Common myeloid progenitor, CD34-positive (primary cell): ENCODE results near the gene ARMC9.

ENCODE experiments used
- CTCF ChIA-PET: fragments of 350-600 bp; sonication (Branson Sonifier 250); formaldehyde crosslinking; loops from one replicate; lab custom pipeline; 2021; ENCODE audit warnings: antibody characterized with exemption; lab: Charles Lee
- POLR2A ChIA-PET: fragments of 350-600 bp; sonication (Branson Sonifier 250); formaldehyde crosslinking; loops from one replicate; lab custom pipeline; 2021; ENCODE audit warnings: antibody characterized with exemption; lab: Charles Lee
- DNase-seq, 3 donors: peaks; one replicate each; pipeline versions ENCODE4 v3.0.0 to v3.0.0-alpha.2; 2013
- H3K27ac ChIP-seq, 2 experiments: 1 replicate in 1 of 2; 2 replicates in 1 of 2; pipeline ENCODE4 v1.7.0; 2013; ENCODE audit warnings: inconsistent platforms in 2 of 2, low read length in 2 of 2, mild to moderate bottlenecking in 2 of 2, low read depth in 1 of 2, moderate library complexity in 1 of 2; ENCODE audit not compliant: severe bottlenecking in 2 of 2, insufficient read depth in 1 of 2, poor library complexity in 1 of 2
- H3K27me3 ChIP-seq, 5 experiments: replicated peaks in 2 of 5; 1 replicate in 3 of 5; 2 replicates in 2 of 5; pipeline versions ENCODE4 v1.6.1 to v1.7.0; 2013; ENCODE audit warnings: low read length in 4 of 5, mild to moderate bottlenecking in 2 of 5, moderate library complexity in 2 of 5, inconsistent platforms in 1 of 5; ENCODE audit not compliant: insufficient read depth in 5 of 5, control insufficient read depth in 4 of 5
- H3K36me3 ChIP-seq, 4 experiments: 1 replicate in 2 of 4; 2 replicates in 2 of 4; pipeline versions ENCODE4 v1.6.1 to v1.7.0; 2013; ENCODE audit warnings: low read length in 3 of 4, control low read depth in 1 of 4, mild to moderate bottlenecking in 1 of 4; ENCODE audit not compliant: control insufficient read depth in 4 of 4, insufficient read depth in 4 of 4
- H3K4me1 ChIP-seq, 4 experiments: 1 replicate in 3 of 4; 2 replicates in 1 of 4; pipeline versions ENCODE4 v1.6.1 to v1.7.1; 2013; ENCODE audit warnings: low read length in 3 of 4, mild to moderate bottlenecking in 3 of 4, control low read depth in 1 of 4, inconsistent platforms in 1 of 4, moderate library complexity in 1 of 4; ENCODE audit not compliant: control insufficient read depth in 4 of 4, insufficient read depth in 4 of 4; ENCODE audit errors: control extremely low read depth in 1 of 4
- H3K4me3 ChIP-seq, 7 experiments: 1 replicate in 4 of 7; 2 replicates in 3 of 7; pipeline versions ENCODE4 v1.5.1 to v1.7.0; 2013; ENCODE audit warnings: mild to moderate bottlenecking in 7 of 7, low read length in 6 of 7, moderate library complexity in 6 of 7, inconsistent platforms in 2 of 7, low read depth in 2 of 7, control low read depth in 1 of 7; ENCODE audit not compliant: insufficient read depth in 4 of 7, control insufficient read depth in 1 of 7; ENCODE audit errors: extremely low read depth in 1 of 7
- H3K9me3 ChIP-seq, 5 experiments: 1 replicate in 4 of 5; 2 replicates in 1 of 5; pipeline versions ENCODE4 v1.6.1 to v1.7.1; 2013; ENCODE audit warnings: low read length in 4 of 5, mild to moderate bottlenecking in 2 of 5, inconsistent platforms in 1 of 5, low read depth in 1 of 5, moderate library complexity in 1 of 5; ENCODE audit not compliant: control insufficient read depth in 4 of 5, insufficient read depth in 2 of 5; ENCODE audit errors: control extremely low read depth in 1 of 5
- WGBS: methylation state at CpG from one replicate; pipeline ENCODE4 v1.1.5; 2013; ENCODE audit not compliant: insufficient coverage; 5-methylcytosine and 5-hydroxymethylcytosine counted together

The ARMC9 gene

DNA sequence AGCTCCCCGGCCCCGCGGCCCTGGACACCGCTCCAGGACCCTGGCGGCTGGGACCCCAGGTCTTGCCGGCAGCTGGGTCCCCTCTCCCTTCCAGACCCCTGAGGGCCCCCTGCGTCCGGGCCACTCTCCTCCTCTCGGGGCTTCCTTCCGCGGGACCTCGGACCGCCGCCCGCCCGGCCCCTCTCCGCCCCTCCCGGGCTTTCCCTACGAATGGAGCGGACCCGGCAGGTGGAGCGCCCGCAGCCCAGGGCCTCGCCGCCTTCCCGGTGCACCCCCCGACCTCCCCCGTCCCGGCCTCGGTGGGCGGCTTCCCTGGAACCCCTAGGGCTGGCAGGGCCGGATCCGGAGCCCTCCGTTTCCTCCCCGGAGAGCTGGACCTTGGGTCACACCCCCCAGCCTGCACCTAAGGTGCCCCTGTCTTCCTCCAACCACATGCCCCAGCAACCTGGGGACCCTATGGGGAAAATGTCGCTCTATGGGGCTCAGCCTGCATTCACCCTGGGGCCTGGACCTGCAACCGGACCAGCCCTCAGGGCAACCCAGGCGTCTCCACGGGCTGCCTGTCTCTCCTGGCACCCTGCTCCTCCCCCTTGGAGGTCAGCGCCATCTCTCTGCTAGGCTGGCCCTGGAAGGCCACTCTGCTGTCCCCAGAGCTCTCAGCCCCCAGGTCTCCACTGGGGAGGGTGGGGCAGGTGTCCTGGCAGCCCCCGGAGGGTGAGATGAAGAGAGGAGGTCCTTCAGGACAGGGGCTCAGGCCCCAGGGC lies 197.8 kb downstream of the ARMC9 start:
- H3K27me3 ChIP-seq = peaks cover 0 to 19% (median 6%) of the 10 kb centered on the region in 5 experiments
- 6% methylated on average over 39 of the region's 41 CpGs for WGBS
- H3K4me1 ChIP-seq = peaks cover 0 to 41% (median 35%) of the 10 kb centered on the region in 4 experiments
- H3K27ac ChIP-seq = no peak overlapping the region
- no peak for DNase-seq
- CTCF ChIA-PET = interaction anchor here (1.1 to 2.1 kb wide), 13 partner anchors 10 to 363 kb away, joined by 3 to 10 read pairs (median 3); no protein-coding TSS in a partner anchor
- POLR2A ChIA-PET = no interaction called here
- peak overlapping the region; percentile 8 to 66 (median 34) for H3K4me3 ChIP-seq
- H3K36me3 ChIP-seq = no peaks in the 10 kb centered on the region
- no peaks in the 10 kb centered on the region for H3K9me3 ChIP-seq

DNA sequence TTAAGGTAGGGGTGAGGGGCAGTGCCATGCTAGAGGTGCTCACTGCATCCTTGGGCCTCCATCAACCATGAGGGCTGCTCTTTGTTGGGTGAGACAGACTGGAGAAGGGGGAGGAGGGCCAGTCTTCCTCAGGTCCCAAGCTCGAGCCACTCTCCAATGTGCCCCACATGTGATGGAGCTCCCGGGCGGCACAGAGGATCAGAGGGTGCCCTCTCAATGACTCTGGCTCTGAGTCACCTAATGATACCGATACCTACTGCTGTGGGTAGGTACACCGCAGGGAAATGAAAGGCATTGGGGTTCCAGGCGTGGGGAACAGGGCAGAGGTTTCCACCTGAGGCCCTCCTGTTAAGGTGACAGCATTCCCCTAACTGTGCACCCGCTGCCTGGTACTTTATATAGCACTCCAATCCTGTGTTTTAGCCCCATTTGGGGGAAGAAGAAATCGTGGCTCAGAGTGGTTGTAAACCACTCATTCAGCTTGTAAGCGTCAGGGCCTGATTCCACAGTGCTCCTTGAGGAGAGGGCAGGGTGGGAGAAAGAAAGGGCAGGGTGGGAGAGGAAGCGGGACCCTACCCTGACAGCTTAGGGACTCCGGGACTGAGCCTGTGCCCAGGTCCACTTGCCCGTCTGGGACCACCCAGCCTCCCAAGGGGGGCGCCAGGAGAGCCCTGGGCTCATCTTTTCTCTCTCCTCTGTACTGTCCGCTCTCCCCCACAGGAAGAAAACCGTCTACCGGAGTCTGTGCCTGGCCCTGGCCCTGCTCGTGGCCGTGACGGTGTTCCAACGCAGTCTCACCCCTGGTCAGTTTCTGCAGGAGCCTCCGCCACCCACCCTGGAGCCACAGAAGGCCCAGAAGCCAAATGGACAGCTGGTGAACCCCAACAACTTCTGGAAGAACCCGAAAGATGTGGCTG lies 198.8 kb downstream of the ARMC9 start:
- POLR2A ChIA-PET = interaction anchor here (0.5 kb wide), 1 partner anchor 167 kb away, joined by 3 read pairs; no protein-coding TSS in a partner anchor

DNA sequence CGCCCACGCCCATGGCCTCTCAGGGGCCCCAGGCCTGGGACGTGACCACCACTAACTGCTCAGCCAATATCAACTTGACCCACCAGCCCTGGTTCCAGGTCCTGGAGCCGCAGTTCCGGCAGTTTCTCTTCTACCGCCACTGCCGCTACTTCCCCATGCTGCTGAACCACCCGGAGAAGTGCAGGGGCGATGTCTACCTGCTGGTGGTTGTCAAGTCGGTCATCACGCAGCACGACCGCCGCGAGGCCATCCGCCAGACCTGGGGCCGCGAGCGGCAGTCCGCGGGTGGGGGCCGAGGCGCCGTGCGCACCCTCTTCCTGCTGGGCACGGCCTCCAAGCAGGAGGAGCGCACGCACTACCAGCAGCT lies 199.5 kb downstream of the ARMC9 start:
- POLR2A ChIA-PET = no interaction called here
- Histone ChIP-seq H3K27ac (no peak overlapping the region), H3K27me3 (peaks cover 0 to 19% (median 6%) of the 10 kb centered on the region in 5 experiments), H3K4me1 (peaks cover 0 to 27% (median 23%) of the 10 kb centered on the region in 4 experiments), H3K4me3 (no peak overlapping the region), H3K9me3 (no peaks in the 10 kb centered on the region), H3K36me3 (no peaks in the 10 kb centered on the region)
- WGBS = 96% methylated on average over 28 of the region's 28 CpGs
- CTCF ChIA-PET = interaction anchor here (1.2 to 2.1 kb wide), 7 partner anchors 9 to 173 kb away, joined by 3 to 10 read pairs (median 4); no protein-coding TSS in a partner anchor
- DNase-seq = no peak

More for the DNA sequence above, 198.8 kb downstream of the ARMC9 start:
- Histone ChIP-seq H3K36me3 (no peaks in the 10 kb centered on the region), H3K27ac (no peak overlapping the region), H3K4me3 (no peak overlapping the region), H3K9me3 (no peaks in the 10 kb centered on the region), H3K27me3 (peaks cover 0 to 19% (median 6%) of the 10 kb centered on the region in 5 experiments), H3K4me1 (peaks cover 0 to 33% (median 27%) of the 10 kb centered on the region in 4 experiments)
- DNase-seq = no peak
- 96% methylated on average over 20 of the region's 22 CpGs for WGBS
- CTCF ChIA-PET = interaction anchor here (1.1 to 2.1 kb wide), 13 partner anchors 9 to 364 kb away, joined by 3 to 10 read pairs (median 3); no protein-coding TSS in a partner anchor

DNA sequence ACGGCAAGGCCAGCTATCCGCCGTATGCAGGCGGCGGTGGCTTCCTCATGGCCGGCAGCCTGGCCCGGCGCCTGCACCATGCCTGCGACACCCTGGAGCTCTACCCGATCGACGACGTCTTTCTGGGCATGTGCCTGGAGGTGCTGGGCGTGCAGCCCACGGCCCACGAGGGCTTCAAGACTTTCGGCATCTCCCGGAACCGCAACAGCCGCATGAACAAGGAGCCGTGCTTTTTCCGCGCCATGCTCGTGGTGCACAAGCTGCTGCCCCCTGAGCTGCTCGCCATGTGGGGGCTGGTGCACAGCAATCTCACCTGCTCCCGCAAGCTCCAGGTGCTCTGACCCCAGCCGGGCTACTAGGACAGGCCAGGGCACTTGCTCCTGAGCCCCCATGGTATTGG lies 200.2 kb downstream of the ARMC9 start:
- WGBS = 97% methylated on average over 27 of the region's 27 CpGs
- Histone ChIP-seq H3K4me3 (no peak overlapping the region), H3K36me3 (no peaks in the 10 kb centered on the region), H3K27ac (no peak overlapping the region), H3K9me3 (no peaks in the 10 kb centered on the region), H3K27me3 (peaks cover 0 to 19% (median 6%) of the 10 kb centered on the region in 5 experiments), H3K4me1 (peaks cover 0 to 20% (median 17%) of the 10 kb centered on the region in 4 experiments)
- ChIA-PET POLR2A (no interaction called here), CTCF (interaction anchor here (0.8 kb wide), 1 partner anchor 14 kb away, joined by 4 read pairs; no protein-coding TSS in a partner anchor)
- no peak for DNase-seq

DNA sequence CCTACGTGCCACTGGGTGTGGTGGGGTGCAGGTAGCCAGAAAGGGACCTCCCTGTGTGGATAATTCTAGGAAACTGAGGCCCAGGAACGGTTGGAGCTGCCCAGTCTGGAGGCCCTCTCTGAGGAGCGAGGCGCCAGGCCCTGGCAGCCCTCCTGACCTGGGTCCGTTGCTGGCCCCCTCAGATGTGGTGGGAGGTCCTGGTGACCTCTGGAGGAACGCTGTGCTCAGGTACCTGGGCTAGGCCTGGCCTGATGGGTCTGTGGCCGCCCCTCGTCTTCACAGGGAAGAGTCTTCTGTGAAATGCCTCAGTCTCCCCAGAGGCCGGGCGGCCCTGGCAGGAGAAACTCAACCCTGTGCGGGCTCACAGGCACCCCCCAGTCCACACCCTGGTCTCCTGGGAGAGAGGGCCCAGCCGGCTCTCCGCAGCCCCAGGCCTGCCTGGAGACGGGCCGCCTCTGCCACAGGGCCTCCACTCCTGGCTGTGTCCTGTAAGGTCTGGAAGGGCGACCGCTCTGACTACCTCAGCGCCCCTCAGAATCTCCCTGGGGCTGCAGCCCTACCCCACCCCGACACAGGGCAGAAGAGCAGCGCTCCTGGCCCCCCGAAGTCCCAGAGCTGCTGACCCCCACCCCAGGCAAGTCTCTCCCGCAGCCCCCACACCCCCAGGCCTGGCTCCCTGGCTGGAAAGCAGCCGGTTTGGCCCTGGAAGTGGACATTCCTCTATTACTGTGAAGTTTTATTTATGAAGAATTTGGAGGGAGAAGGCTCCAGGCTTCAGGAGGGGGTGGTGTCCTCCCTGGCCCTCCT lies 200.8 kb downstream of the ARMC9 start:
- Histone ChIP-seq H3K27ac (no peak overlapping the region), H3K4me1 (peaks cover 0 to 15% (median 12%) of the 10 kb centered on the region in 4 experiments), H3K36me3 (no peaks in the 10 kb centered on the region), H3K9me3 (no peaks in the 10 kb centered on the region), H3K4me3 (no peak overlapping the region), H3K27me3 (peaks cover 0 to 19% (median 8%) of the 10 kb centered on the region in 5 experiments)
- POLR2A ChIA-PET = no interaction called here
- CTCF ChIA-PET = interaction anchor here (0.8 to 17.1 kb wide), 8 partner anchors 13 to 292 kb away, joined by 3 to 234 read pairs (median 6); no protein-coding TSS in a partner anchor
- no peak for DNase-seq
- 98% methylated on average over 17 of the region's 23 CpGs for WGBS
